SH-SY5Y (cell line): ENCODE measurements around the gene MINAR1.

Experiments
- GATA2 ChIP-seq: IDR thresholded peaks from 2 replicates; pipeline ENCODE4 v1.6.1; 2011; ENCODE audit warnings: mild to moderate bottlenecking, low read depth, low read length
- GATA3 ChIP-seq: IDR thresholded peaks from 2 replicates; pipeline ENCODE4 v1.6.1; 2011; ENCODE audit warnings: low read depth, mild to moderate bottlenecking, low read length, moderate library complexity

GRCh38 chr15:79447060-79447459 is 14.9 kb downstream of the MINAR1 start:
- TF ChIP-seq GATA2 (no peak), GATA3 (no peak)
